HG03354 (cell line): ENCODE data around the gene SMIM43.
"Not testable (repeated sequence)": the region's sequence is repeated elsewhere in the genome, so short reads cannot be mapped to it uniquely, and the experiment has no call there.

Source experiments
- ATAC-seq: cut with Tn5 transposase; IDR thresholded peaks from one replicate; pipeline ENCODE4 v1.9.1; 2021; ENCODE audit warnings: mild to moderate bottlenecking; ENCODE audit not compliant: unreplicated experiment, poor library complexity, severe bottlenecking

Gene SMIM43

DNA sequence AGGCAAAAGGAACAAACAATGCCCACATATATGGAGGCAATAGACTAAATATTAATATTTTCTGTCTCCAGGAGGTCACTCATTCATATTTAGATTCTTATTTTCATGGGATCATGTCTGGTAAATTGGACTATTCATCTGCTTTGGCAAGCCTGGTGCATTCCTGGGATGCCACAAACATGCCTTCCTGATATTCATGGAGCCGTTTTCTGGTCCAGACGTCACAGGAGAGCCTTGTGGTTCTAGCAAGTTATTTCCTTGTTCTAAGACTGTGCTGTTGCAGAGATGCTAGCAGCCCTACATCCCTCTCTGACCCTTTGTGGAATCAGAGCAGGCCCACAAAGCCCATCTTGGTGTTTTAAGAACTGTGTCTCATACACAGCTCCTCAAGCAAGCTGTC is 20.0 kb upstream of the SMIM43 start:
- no peak for ATAC-seq

DNA sequence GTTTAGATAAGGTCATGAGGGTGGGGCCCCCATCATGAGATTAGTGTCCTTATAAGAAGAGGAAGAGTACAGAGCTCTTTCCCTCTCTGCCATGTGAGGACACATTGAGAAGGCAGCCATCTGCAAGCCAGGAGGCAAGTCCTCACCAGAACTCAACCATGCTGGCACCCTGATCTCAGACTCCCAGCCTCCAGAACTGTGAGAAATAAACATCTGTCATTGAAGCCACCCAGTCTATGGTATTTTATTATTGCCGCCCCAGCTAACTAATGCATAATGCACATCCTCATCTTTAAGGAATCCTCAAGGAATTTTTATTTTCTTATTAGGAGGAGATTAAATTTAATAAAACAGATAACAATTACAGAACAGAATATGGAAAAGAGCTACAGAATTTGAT is 19.4 kb upstream of the SMIM43 start:
- no peak for ATAC-seq

DNA sequence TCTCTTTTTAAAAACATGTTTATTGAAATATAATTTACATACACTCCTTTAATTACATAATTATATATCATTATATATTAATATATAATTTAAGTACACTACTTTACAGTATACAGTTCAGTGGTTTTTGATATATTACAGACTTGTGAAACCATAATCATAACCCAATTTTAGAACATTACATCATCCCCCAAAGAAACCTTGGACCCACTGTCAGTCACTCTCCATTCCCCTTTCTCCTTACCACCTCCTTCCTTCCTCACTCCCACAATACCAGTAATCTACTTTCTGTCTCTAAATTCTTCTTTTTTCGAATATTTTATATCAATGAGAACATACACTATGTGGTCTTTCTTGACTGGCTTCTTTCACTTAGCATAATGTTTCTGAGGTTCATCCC is 18.2 kb upstream of the SMIM43 start:
- ATAC-seq: no peak

DNA sequence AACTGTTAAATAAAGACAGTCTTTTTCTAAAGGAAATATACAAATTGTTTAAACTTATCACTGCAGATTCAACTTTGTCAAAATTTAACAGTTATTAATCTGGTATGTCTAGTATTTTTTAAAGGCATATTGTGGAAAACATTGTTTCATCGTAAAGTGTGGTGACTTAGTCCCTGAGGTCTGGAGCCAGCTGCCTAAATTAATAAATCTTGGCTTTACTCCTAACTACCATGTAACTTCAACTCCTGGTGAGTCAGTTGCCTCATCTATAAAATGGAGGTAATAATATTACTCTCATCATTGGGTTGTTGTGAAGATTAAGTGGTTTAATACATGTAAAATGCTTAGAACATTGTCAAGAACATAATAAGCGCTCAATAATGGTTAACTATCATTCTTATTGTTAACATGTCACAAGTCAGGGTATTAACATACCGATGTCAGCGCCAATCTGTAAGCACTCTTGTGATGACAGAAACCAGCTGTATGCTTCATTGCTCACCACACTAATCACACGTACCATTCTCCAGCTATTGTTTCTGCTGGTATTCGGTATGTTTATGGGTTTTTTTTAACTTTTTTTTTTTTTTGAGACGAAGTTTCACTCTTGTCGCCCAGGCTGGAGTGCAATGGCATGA is 14.1 kb upstream of the SMIM43 start:
- no peak for ATAC-seq

DNA sequence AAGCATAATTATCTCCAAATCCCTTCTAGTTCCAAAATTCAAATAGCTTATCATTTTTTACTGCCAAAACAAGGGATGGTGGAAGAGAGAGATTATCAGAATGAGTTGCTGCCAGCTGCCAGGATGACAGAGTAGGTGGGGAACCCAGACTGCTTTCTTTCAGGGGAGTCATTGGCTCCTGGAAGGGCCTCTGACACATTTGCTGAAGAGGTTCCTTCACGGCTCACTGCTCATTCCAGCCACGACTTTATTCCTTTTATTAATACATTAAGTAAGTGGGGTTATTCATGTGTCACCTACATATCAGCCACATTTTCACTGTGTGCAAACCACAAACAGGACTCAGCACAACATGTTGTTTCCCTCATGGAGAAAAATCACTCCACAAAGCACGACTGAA is 12.7 kb upstream of the SMIM43 start:
- no peak for ATAC-seq

DNA sequence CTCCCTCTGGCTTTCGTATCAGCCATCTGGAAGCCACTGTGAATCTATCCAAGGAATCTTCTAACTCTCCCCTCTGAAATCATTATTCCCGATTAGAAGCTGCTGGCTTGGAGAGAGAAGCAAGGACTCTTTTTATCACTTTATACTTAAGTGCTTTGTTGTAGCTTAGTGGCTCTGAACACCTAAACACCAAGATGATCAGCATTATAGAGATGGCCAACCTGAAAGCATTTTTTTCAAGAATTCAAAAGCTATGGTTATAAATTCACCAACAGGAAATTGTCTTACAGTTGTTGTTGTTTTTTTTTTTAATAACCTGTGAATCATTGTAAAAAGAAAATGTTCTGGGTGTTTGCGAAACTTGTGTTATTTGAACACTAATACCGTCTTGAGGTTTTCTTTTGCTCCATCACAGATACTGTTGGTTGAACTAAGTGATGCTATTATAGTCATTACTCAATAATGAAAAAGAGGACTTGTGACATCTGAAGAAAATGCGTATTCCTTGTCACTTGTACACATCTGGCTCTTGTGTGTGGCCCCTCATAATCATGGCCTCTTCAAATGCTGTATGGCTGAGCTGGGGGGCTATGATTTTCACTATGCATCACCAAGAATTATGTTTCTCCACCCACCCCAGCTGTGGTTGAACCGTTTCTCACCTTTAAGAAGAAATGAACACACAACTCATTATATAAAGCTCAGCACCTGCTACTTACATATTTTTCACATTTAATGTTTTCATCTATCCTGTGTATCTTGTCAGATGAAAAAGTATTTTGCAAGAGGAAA is 11.8 kb upstream of the SMIM43 start:
- ATAC-seq: no peak

DNA sequence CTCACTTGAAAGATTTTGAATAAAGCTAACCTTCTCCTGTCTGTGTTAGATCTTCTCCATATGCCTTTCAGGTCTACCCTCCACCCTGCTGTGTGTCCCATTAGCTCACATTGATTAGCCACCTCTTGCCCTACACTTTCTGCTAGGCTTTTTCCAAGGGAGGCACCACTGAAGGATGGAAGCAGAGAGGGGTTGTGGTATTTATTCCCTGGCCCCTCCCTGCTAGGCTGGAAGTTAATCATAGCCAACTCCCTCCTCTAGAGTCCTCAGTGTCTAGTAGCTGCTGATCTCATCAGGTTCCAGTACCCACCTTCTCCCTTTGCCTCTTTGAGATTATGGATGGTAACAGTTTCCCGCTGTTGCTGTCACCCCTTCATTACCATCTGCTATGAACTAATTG is 8.9 kb upstream of the SMIM43 start:
- ATAC-seq: no peak

DNA sequence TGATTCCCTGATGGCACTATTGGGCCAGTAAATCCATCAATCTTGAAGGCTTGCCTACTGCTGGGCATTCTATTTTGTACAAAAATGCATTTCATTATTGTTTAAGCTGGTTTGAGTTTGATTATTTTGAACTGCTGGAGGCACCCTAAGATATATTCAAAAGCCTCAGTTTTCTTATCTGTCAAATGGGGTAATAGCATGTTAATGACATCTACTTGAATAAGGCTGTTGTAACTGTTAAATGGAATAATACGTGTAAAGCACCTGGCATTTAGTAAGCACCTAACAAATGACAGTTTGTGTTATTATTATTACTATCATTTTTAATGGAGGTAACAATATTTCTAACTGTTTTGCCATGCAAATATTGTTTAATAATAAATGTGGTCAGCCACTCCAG is 6.9 kb upstream of the SMIM43 start:
- ATAC-seq: no peak

DNA sequence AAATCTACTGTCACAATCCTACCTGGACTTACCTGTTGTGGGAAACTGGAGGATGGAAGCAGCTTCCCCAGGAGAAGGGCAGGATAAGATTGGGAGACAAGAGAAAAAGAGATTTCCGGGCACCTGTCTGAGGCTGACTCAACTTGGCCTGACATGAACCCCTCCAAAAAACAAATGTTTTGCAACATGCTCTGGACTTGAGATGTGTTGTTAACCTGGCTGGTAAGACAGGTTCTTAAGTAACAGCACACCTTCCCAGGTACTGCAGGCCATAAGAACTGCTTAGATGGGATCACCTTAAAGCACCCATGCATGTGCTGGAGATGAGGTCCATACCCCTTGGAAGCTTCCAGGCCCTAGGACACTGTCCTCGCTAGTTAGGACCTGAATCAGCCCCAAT is 4.4 kb upstream of the SMIM43 start:
- no peak for ATAC-seq

DNA sequence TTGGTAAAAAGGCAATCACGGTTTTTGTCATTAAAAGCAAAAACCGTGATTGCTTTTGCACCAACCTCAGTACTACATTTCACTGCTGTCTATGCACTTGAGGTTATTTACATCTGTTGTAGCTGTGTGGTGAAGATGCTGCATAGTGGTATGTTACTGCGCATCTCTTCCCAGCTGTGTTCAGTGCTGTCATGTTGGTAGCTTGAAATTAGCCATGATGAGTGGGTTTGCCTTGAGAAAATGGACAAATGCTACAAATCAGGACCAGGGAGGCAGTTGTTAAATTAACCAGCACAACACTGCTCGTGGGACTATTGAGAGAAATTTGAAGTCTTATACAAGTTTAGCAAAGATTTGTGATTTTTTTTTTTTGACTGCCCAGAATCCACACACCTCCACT is 2.2 kb upstream of the SMIM43 start:
- no peak for ATAC-seq

DNA sequence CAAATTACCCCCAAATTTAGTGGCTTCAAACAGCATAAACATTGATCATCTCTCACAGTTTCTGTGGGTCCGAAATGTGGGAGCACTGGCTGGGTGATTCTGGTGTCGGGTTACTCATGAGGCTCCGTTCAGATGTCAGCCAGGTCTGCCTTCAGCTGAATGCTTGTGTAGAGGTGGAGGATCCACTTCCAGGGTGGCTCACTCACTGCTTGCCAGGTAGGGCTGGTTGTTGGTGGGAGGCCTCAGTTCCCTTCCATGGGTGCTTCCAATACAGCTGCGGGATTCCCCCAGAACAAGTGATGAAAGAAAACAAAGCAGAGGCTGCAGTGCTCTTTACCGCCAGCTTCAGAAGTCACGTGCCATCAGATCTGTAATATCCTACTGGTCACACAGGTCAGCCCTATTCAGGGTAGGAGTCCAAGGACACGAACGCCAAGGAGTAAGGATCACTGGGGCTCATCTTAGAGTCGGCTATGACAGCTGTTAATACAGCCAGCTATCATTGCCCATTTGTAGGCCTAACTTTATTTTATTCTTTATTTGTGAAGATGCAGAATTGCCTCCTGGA is 1.1 kb upstream of the SMIM43 start:
- ATAC-seq: no peak

DNA sequence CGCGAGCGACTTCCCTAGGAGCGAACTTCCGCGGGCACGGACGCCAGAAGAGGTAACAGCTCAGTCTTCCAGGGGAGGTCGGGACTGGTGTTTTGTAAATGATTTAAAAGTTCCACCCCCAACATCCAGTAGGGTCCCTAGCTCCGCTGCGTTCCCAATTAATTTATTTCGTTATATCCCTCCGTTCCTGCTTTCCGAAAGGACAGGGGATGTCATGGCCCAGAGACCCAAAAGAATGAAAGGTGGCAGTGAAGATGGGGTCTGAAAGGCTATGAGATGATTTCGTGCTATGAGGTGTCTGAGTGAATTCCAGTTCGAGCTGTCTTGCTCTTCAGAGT is 373 bp upstream of the SMIM43 start:
- ATAC-seq: no peak

DNA sequence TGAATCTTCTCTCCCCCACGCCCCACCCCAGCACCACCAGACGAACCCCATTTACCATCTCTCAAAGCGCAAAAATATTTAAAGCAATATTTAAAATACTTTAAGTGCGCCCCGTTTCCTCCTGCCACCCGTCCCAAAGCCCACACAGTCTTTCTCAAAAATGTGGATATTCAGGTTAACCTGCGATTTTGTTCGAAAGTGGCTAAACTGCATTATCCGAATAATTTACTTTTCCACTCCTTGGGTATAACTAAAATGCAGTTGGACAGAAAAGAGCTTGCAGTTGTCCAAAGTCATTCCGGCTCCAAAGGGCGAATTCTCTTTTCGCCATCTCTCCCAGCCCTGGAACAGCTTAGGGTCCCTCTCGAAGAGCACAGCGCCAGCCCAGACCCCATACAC is 662 bp downstream of the SMIM43 start:
- ATAC-seq: no peak

DNA sequence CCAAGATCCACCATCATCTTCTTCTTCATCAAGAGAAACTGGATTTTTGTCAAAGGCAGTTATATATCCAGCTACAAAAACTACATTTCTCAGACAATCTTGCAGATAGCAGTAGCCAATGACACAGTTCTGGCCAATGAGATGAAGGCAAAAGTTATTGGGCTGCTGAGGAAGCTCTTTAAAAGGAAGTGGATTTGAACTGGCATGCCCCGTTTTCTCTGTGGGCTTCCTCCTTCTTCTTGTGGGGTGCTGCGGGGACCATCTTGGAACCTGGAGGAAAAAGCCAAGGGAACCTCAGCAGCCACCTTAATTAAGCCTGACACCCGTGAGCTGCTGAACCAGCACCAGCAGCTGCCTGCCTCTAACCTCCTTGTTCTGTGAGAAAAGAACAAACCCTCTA is 4.8 kb downstream of the SMIM43 start:
- ATAC-seq: no peak

DNA sequence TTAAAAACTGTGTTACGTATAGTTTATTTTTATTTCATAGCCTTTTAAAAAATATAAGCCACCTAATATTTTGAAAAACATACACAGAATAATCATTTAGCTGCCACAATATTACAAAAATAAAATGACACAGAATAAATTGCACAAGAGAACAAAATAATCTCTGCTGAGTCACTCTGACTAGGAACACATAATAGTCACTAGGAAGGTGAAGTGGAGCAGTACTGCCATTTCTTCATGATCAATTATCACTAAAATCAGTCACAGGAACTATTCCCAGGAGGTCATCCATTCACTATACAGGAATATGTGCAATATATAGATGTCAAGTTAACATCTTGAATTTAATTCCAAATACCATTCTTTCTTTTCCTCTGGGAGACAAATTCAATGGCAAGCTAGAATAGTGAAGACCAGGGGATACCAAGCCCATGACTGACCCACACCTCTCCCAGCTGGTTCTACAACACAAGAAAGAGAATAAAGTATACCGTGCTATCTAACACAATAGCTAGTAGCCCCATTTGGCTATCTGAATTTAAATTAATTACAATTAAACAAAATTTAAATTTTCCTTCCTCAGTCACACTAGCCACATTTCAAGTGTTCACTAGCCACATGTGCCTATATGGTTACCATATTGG is 5.9 kb downstream of the SMIM43 start:
- no peak for ATAC-seq

DNA sequence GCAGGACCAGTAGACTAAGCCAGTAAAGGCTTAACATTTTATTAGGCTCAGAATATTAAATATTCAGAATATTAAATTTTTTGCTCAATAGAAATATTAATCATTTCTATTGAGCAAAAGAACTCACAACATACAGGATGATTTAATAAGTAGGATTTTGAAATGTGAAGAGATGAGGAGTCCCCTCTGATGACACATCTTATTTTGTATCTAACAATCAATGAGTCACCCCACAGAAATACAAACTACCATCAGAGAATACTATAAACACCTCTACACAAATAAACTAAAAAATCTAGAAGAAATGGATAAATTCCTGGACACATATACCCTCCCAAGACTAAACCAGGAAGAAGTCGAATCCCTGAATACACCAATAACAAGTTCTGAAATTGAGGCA is 12.8 kb downstream of the SMIM43 start:
- not testable (repeated sequence) for ATAC-seq

DNA sequence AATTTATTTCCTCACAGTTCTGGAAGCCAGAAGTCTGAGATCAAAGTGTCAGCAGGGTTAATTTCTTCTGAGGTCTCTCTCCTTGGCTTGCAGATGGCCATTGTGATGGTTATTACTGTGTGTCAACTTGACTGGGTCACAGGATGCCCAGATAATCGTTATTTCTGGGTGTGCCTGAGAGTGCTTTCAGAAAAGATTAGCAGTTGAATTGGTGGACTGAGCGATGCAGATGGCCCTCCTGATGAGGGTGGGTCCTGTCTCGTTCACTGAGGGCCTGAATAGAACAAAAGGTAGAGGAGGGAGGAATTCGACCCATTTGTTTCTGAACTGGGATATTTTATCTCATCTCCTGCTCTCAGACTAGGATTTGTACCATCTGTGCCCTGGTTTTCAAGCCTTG is 15.7 kb downstream of the SMIM43 start:
- ATAC-seq: no peak

DNA sequence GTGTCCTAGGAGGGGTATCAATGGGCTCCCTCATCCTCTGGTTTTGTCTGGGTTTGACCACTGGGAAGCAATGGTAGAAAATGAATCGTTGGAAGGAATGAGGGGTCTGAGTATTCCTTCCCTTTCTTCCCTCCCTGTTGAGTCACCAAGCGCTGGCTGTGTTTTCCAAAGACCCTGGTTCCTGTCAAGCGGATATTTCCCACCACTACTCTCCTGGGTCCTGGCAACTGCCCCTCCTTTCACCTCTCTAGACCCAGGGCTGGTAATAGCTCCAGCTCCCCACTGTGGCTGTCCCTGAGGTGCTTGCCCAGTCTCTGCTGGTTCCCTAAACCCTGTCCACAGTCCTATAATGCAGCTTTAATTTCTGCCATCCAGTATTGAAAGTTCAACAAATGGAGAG is 22.2 kb downstream of the SMIM43 start:
- no peak for ATAC-seq

DNA sequence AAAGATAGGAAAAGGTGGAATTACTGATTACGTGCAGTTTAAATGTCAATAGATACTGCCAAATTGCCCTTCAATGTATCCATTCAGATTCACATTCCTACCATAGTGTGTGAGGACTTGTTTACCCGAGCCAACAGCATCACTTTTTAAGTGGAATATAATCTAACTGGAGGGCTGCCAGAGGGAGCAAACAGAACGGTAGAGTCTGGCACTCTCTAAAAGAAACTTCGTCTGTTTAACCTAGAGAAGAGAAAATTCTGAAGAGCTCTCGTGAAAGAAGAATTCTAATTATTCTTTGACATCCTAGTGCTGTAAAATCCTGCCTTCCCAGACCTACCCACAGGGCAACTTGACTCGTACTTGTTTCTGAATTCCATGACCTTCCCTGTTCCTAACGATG is 23.2 kb downstream of the SMIM43 start:
- ATAC-seq: no peak

DNA sequence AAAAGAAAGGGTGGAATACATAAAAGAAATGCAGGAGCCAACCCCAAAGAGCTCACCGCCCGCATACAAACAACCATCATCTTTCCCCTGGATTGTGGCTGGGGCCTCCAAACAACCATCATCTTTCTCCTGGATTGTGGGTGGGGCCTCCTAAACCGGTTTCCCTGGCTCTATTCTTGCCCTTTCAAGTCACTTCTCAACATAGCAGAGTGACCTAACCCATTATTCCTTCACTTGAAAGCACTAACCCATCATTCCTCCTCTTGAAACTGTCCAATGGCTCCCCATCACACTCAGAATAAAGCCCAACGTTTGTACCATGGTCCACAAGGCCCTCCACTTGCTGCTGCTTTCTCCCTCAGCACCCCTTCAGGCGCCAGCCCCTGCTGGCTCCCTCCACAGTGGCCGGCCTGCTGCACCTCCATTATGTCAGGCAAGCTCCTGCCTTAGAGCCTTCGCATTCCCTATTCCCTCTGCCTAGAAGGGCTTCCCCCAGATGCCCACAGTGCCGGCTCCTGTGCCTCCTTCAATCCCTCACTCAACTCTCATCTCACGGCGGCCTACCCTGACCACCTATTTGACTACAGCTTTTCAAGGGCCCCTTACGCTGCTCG is 24.1 kb downstream of the SMIM43 start:
- no peak for ATAC-seq

DNA sequence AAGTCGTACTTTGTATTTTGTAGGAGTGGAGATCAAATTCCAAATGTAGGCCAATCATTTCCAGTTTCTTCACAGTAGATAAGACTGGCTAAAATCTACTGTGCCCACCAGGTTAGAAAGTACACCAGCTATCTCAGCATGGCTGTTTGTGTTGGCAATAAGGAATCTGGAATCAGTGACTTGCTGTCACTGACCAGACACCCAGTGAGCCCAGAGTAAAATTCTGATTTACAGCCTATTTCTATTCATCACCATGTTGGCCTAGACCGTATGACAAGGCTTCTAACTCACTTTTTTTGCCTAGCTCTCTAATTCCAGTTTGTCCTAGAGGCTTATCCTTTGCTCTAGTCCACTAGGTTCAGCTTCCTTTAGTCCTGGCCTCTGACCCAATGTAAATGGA is 25.4 kb downstream of the SMIM43 start:
- no peak for ATAC-seq
